Endodermal cell (in vitro differentiated cells): ENCODE results near the gene PGRMC2. TPM values are rescaled to one million over a fixed set of nuclear protein-coding genes. Genes with fewer than 3 reads are reported as not detected.

ENCODE experiments used
- DNase-seq: peaks from one replicate; pipeline ENCODE4 v3.0.0-alpha.2; 2017
- H3K27ac ChIP-seq: 2 replicates; pipeline ENCODE4 v1.5.1; 2013; ENCODE audit warnings: mild to moderate bottlenecking, low read depth, low read length, moderate library complexity
- H3K27me3 ChIP-seq: 2 replicates; pipeline ENCODE4 v1.6.1; 2013; ENCODE audit warnings: mild to moderate bottlenecking, low read length, moderate library complexity; ENCODE audit not compliant: insufficient read depth, control insufficient read depth, poor library complexity, severe bottlenecking
- H3K36me3 ChIP-seq: 2 replicates; pipeline ENCODE4 v1.7.0; 2013; ENCODE audit warnings: mild to moderate bottlenecking, low read length, moderate library complexity; ENCODE audit not compliant: control insufficient read depth, insufficient read depth
- H3K4me1 ChIP-seq: one replicate; pipeline ENCODE4 v1.7.0; 2013; ENCODE audit warnings: low read length; ENCODE audit not compliant: control insufficient read depth, insufficient read depth
- H3K4me3 ChIP-seq: 2 replicates; pipeline ENCODE4 v1.5.1; 2013; ENCODE audit warnings: mild to moderate bottlenecking, low read length, moderate library complexity
- H3K9ac ChIP-seq: 2 replicates; pipeline ENCODE4 v1.6.1; 2013; ENCODE audit warnings: mild to moderate bottlenecking, low read length, moderate library complexity; ENCODE audit not compliant: poor library complexity, severe bottlenecking; ENCODE audit errors: extremely low read depth
- H3K9me3 ChIP-seq: 2 replicates; pipeline ENCODE4 v1.6.1; 2013; ENCODE audit warnings: mild to moderate bottlenecking, low read length, moderate library complexity; ENCODE audit not compliant: control insufficient read depth
- H3K27ac Mint-ChIP-seq: 2 replicates; pipeline ENCODE4 v1.8.0; 2020; ENCODE audit warnings: mixed read lengths
- H3K27me3 Mint-ChIP-seq: 2 replicates; pipeline ENCODE4 v1.8.0; 2021; ENCODE audit warnings: mild to moderate bottlenecking, mixed read lengths; ENCODE audit not compliant: insufficient read depth
- H3K36me3 Mint-ChIP-seq: 2 replicates; pipeline ENCODE4 v1.8.0; 2020; ENCODE audit warnings: low read depth, mixed read lengths
- H3K4me1 Mint-ChIP-seq: 2 replicates; pipeline ENCODE4 v1.8.0; 2020; ENCODE audit warnings: mixed read lengths
- H3K4me3 Mint-ChIP-seq: 2 replicates; pipeline ENCODE4 v1.8.0; 2020; ENCODE audit warnings: mild to moderate bottlenecking, moderate library complexity, mixed read lengths
- H3K9me3 Mint-ChIP-seq: 2 replicates; pipeline ENCODE4 v1.8.0; 2020; ENCODE audit warnings: mild to moderate bottlenecking, mixed read lengths
- WGBS, 2 experiments: methylation state at CpG; one replicate each; pipeline versions ENCODE4 v1.1.5 to v1.1.7; 2013; ENCODE audit warnings: missing lambda C conversion rate in 2 of 2, mixed read lengths in 1 of 2; ENCODE audit not compliant: insufficient coverage in 1 of 2, insufficient read length in 1 of 2; 5-methylcytosine and 5-hydroxymethylcytosine counted together
- total RNA-seq, 2 donors: library from RNA; stranded (reverse); fragmentation: NEBNext Ultra II Directional in 1 of 2; extraction: Animal tissue kit (Norgen Biotek cat#: 25700) in 1 of 2; gene quantifications; 2 replicates in 1 of 2; 3 replicates in 1 of 2; pipeline ENCODE4 v1.2.1, GENCODE V29; 2021
- TF ChIP-seq, protein P1 (sequence below): fragments of 200-600 bp; sonication (generic); conservative IDR thresholded peaks from 2 replicates; pipeline ENCODE4 v1.5.0; 2021; ENCODE audit warnings: antibody characterized with exemption, mild to moderate bottlenecking

The PGRMC2 gene
- total RNA-seq, 2 donors from 2014 or later, result 57.0 to 68.5 TPM

DNA sequence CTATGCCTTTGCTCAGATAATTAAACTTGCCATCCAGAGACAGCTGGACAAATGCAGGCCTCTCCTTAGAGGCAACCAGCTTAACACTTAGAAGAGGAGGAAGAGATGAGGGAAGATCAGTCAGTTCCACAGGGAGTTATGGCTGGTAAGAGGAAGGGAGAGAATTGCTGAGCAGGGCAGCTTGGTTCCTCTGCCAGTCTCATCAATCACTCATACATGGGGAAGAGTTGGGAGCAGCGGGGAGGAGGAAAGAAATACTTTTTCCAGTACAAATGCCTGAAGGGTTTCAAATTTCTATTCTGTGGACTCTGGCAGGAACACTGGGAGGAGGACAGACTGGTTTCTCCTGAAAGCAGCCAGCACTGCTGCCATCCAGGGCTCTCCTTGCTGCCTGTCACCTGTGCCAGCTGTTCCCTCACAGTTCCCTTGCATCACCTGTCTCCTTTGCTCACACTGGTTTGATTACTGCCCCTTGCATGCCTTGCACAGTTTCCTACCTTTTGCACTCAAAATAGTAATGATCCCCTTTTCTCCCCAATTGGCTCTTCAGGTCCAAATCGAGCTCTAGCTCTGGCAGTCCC lies 59.5 kb downstream of the PGRMC2 start:
- no peaks in the 10 kb centered on the region for H3K4me1 Mint-ChIP-seq
- no peak overlapping the region for H3K9ac ChIP-seq
- H3K36me3 ChIP-seq, result no peaks in the 10 kb centered on the region
- TF ChIP-seq, protein P1, sequence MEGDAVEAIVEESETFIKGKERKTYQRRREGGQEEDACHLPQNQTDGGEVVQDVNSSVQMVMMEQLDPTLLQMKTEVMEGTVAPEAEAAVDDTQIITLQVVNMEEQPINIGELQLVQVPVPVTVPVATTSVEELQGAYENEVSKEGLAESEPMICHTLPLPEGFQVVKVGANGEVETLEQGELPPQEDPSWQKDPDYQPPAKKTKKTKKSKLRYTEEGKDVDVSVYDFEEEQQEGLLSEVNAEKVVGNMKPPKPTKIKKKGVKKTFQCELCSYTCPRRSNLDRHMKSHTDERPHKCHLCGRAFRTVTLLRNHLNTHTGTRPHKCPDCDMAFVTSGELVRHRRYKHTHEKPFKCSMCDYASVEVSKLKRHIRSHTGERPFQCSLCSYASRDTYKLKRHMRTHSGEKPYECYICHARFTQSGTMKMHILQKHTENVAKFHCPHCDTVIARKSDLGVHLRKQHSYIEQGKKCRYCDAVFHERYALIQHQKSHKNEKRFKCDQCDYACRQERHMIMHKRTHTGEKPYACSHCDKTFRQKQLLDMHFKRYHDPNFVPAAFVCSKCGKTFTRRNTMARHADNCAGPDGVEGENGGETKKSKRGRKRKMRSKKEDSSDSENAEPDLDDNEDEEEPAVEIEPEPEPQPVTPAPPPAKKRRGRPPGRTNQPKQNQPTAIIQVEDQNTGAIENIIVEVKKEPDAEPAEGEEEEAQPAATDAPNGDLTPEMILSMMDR, result no peak
- H3K27me3 Mint-ChIP-seq, result no peaks in the 10 kb centered on the region
- H3K27ac Mint-ChIP-seq, result no peak overlapping the region
- H3K4me3 ChIP-seq, result no peak overlapping the region
- no peaks in the 10 kb centered on the region for H3K36me3 Mint-ChIP-seq
- WGBS, 2 experiments, result 67 to 85% methylated on average over 1 to 2 of the region's 2 CpGs
- no peaks in the 10 kb centered on the region for H3K27me3 ChIP-seq
- DNase-seq, result no peak
- no peak overlapping the region for H3K4me3 Mint-ChIP-seq
- no peaks in the 10 kb centered on the region for H3K4me1 ChIP-seq
- H3K27ac ChIP-seq, result peak overlapping the region; percentile 84
- peaks cover 6% of the 10 kb centered on the region for H3K9me3 ChIP-seq
- peaks cover 4% of the 10 kb centered on the region for H3K9me3 Mint-ChIP-seq

DNA sequence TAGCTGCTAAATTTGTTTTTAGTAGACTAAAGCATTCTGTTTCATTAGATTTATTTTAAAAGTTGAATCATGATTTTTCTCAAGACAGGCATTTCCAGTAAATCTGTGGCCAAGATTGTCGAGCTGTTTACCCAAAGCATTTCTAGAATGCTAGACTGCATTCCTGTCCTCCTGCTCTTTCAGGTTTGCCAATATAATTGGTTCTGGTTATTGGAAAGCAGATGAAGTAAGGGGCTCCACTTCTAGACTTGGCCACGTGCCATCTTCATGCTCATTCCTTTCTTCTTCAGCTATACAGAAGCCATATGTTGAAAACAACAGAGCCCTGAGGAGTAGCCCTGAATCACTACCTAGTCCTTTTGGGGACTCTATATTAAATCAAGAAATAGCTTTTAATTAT lies 62.5 kb downstream of the PGRMC2 start:
- H3K4me3 ChIP-seq, result no peak overlapping the region
- H3K9me3 ChIP-seq, result peaks cover 5% of the 10 kb centered on the region
- H3K27ac ChIP-seq, result no peak overlapping the region
- Mint-ChIP-seq H3K9me3 (peaks cover 3% of the 10 kb centered on the region), H3K27ac (no peak overlapping the region), H3K36me3 (peaks cover 3% of the 10 kb centered on the region), H3K27me3 (no peaks in the 10 kb centered on the region), H3K4me3 (no peak overlapping the region), H3K4me1 (no peaks in the 10 kb centered on the region)
- peaks cover 6% of the 10 kb centered on the region for H3K36me3 ChIP-seq
- H3K9ac ChIP-seq, result no peak overlapping the region
- no peak for DNase-seq
- no peaks in the 10 kb centered on the region for H3K27me3 ChIP-seq
- TF ChIP-seq, protein P1, result no peak
- no peaks in the 10 kb centered on the region for H3K4me1 ChIP-seq
- 88 to 100% methylated on average over 1 to 2 of the region's 2 CpGs for WGBS, 2 experiments

DNA sequence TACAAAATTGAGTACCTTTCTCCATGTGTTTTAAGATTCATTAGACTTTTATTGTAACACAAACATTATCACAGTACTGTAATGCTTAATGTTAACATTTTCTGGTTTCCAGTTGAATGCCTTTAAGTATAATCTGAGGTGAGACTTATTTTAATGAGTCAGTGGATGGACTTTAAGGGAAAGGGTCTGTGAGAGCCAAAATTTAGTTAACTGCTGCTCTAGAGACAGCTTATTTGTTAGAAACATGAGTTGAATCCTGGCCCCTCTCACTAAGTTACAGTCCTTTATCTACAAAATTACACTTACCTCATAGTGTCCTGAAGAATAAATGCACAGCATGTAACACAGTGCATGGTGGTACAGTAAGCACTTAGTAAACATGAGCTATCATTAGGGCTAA lies 66.0 kb downstream of the PGRMC2 start:
- no peak overlapping the region for H3K27ac ChIP-seq
- no peaks in the 10 kb centered on the region for H3K9me3 Mint-ChIP-seq
- H3K4me1 ChIP-seq, result no peaks in the 10 kb centered on the region
- H3K4me3 ChIP-seq, result no peak overlapping the region
- H3K36me3 Mint-ChIP-seq, result peaks cover 3% of the 10 kb centered on the region
- H3K9ac ChIP-seq, result no peak overlapping the region
- no peak overlapping the region for H3K27ac Mint-ChIP-seq
- DNase-seq, result no peak
- no peaks in the 10 kb centered on the region for H3K9me3 ChIP-seq
- H3K4me1 Mint-ChIP-seq, result no peaks in the 10 kb centered on the region
- no peak overlapping the region for H3K4me3 Mint-ChIP-seq
- TF ChIP-seq, protein P1, result no peak
- no peaks in the 10 kb centered on the region for H3K27me3 Mint-ChIP-seq
- peaks cover 6% of the 10 kb centered on the region for H3K36me3 ChIP-seq
- no peaks in the 10 kb centered on the region for H3K27me3 ChIP-seq
